ENCODE results near the gene NRDE2. TPM values are rescaled to one million over a fixed set of nuclear protein-coding genes. Genes with fewer than 3 reads are reported as not detected.
"Not testable (repeated sequence)": the region's sequence is repeated elsewhere in the genome, so short reads cannot be mapped to it uniquely, and the experiment has no call there.

The NRDE2 gene
- polyA plus RNA-seq, 4 donors = 11.2 to 20.0 (median 16.3) TPM

DNA sequence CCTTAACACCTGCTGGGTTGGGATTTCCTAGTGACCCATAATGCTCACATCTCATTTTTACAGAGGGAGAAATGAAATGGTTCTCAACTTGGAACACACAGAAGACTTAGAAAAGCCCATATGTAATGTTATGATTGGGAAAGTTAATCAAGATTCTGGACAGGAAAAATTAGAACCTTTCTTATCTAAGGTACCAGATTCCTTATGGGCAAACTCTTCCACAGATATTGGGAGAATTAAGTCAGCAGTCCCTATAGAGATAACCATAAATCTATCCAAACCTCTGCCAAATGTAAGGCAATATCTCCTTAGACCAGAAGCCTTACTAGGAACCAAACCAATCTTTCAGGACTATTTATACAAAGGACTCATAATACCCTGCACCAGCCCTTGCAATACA, 89.3 kb downstream of the NRDE2 start:
- Histone ChIP-seq H3K4me1 (ENCODE audit: control insufficient read depth in 3 of 3, insufficient read depth in 2 of 3, low read depth in 1 of 3, low read length in 2 of 3) (no peaks in the 10 kb centered on the region), H3K9me3 (ENCODE audit: control insufficient read depth in 2 of 2, insufficient read depth in 1 of 2, low read depth in 1 of 2, low read length in 1 of 2) (peaks cover 0 to 35% of the 10 kb centered on the region in 2 donors), H3K27me3 (ENCODE audit: control insufficient read depth in 3 of 3, insufficient read depth in 3 of 3, low read length in 3 of 3) (peaks cover 0 to 2% (median 0%) of the 10 kb centered on the region in 3 donors), H3K36me3 (ENCODE audit: control insufficient read depth in 3 of 3, insufficient read depth in 2 of 3, low read depth in 1 of 3, low read length in 3 of 3) (no peaks in the 10 kb centered on the region), H3K4me3 (ENCODE audit: low read depth in 1 of 3, low read length in 3 of 3) (no peak overlapping the region), H3K27ac (ENCODE audit: low read depth in 1 of 3, low read length in 2 of 3) (no peak overlapping the region)
- DNase-seq = no peak
- no peak for FAIRE-seq

DNA sequence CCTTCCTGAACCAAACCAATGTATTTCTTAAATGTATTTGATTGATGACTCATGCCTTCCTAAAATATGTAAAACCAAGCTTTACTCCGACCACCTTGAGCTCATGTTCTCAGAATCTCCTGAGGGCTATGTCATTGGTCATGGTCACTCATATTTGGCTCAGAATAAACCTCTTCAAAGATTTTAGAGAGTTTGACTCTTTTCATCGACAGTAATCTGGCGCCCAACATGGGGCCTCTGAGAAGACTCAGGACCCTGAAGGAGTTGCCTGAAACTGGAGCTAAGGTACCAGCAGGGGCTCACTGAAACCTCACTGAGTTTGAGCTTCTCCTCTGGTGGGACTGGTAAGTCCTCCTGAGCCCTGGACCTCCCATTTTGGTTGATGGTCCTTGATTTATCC, 92.6 kb downstream of the NRDE2 start:
- 74 to 79% (median 75%) methylated on average over 3 of the region's 3 CpGs for WGBS, 3 donors
- peaks cover 0 to 3% (median 3%) of the 10 kb centered on the region in 3 donors for H3K27me3 ChIP-seq (ENCODE audit: control insufficient read depth in 3 of 3, insufficient read depth in 3 of 3, low read length in 3 of 3)
- no peak overlapping the region for H3K4me3 ChIP-seq (ENCODE audit: low read depth in 1 of 3, low read length in 3 of 3)
- no peaks in the 10 kb centered on the region for H3K36me3 ChIP-seq (ENCODE audit: control insufficient read depth in 3 of 3, insufficient read depth in 2 of 3, low read depth in 1 of 3, low read length in 3 of 3)
- no peak overlapping the region for H3K27ac ChIP-seq (ENCODE audit: low read depth in 1 of 3, low read length in 2 of 3)
- peaks cover 0 to 44% of the 10 kb centered on the region in 2 donors for H3K9me3 ChIP-seq (ENCODE audit: control insufficient read depth in 2 of 2, insufficient read depth in 1 of 2, low read depth in 1 of 2, low read length in 1 of 2)
- DNase-seq (peak in 1 of 2 donors; percentile 5), FAIRE-seq (no peak)
- no peaks in the 10 kb centered on the region for H3K4me1 ChIP-seq (ENCODE audit: control insufficient read depth in 3 of 3, insufficient read depth in 2 of 3, low read depth in 1 of 3, low read length in 2 of 3)

GRCh38 chr14:90235179-90235976, 96.4 kb downstream of the NRDE2 start:
- Histone ChIP-seq H3K36me3 (ENCODE audit: control insufficient read depth in 3 of 3, insufficient read depth in 2 of 3, low read depth in 1 of 3, low read length in 3 of 3) (no peaks in the 10 kb centered on the region), H3K4me1 (ENCODE audit: control insufficient read depth in 3 of 3, insufficient read depth in 2 of 3, low read depth in 1 of 3, low read length in 2 of 3) (no peaks in the 10 kb centered on the region), H3K27me3 (ENCODE audit: control insufficient read depth in 3 of 3, insufficient read depth in 3 of 3, low read length in 3 of 3) (peaks cover 0 to 3% (median 3%) of the 10 kb centered on the region in 3 donors), H3K4me3 (ENCODE audit: low read depth in 1 of 3, low read length in 3 of 3) (no peak overlapping the region), H3K9me3 (ENCODE audit: control insufficient read depth in 2 of 2, insufficient read depth in 1 of 2, low read depth in 1 of 2, low read length in 1 of 2) (peaks cover 0 to 34% of the 10 kb centered on the region in 2 donors), H3K27ac (ENCODE audit: low read depth in 1 of 3, low read length in 2 of 3) (no peak overlapping the region)
- FAIRE-seq (no peak), DNase-seq (peak; percentile 47 to 73)
- WGBS, 3 donors = 13 to 17% (median 15%) methylated on average over 25 of the region's 25 CpGs

DNA sequence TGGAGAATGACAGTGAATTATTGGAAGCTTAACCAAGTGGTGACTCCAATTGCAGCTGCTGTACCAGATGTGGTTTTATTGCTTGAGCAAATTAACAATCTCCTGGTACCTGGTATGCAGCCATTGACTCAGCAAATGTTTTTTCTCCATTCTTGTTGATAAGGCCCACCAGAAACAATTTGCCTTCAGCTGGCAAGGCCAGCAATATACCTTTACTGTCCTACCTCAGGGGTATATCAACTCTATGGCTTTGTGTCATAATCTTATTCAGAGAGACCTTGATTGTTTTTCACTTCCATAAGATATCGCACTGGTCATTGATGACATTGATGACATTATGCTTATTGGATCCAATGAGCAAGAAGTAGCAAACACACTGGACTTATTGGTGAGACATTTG, 101.8 kb downstream of the NRDE2 start:
- 93 to 100% (median 100%) methylated on average over 1 of the region's 1 CpG for WGBS, 3 donors
- not testable (repeated sequence) for H3K4me3 ChIP-seq (ENCODE audit: low read depth in 1 of 3, low read length in 3 of 3); H3K27me3 ChIP-seq (ENCODE audit: control insufficient read depth in 3 of 3, insufficient read depth in 3 of 3, low read length in 3 of 3); H3K9me3 ChIP-seq (ENCODE audit: control insufficient read depth in 2 of 2, insufficient read depth in 1 of 2, low read depth in 1 of 2, low read length in 1 of 2); DNase-seq; H3K36me3 ChIP-seq (ENCODE audit: control insufficient read depth in 3 of 3, insufficient read depth in 2 of 3, low read depth in 1 of 3, low read length in 3 of 3); H3K27ac ChIP-seq (ENCODE audit: low read depth in 1 of 3, low read length in 2 of 3); H3K4me1 ChIP-seq (ENCODE audit: control insufficient read depth in 3 of 3, insufficient read depth in 2 of 3, low read depth in 1 of 3, low read length in 2 of 3); FAIRE-seq

DNA sequence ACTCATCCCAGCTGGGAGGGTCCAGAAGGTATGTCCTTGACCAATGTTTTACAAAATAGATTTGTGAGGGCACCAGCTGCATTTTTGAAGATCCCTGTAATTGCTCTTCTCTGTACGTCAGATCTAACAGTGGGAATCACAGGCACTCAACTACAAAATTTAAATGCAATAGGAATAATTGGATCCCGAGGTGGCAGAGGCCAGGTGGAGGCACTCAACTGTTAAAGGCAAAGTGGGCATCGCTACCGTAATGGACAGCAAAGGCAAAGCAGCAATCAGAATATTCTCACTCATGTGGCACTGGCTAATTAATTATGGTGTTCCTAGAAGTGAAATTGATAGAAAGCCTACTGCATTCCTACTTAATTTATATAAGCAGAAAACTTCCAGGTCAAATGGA, 103.3 kb downstream of the NRDE2 start:
- WGBS, 3 donors = 79 to 85% (median 84%) methylated on average over 4 of the region's 4 CpGs
- H3K9me3 ChIP-seq (ENCODE audit: control insufficient read depth in 2 of 2, insufficient read depth in 1 of 2, low read depth in 1 of 2, low read length in 1 of 2) = no peaks in the 10 kb centered on the region
- H3K27me3 ChIP-seq (ENCODE audit: control insufficient read depth in 3 of 3, insufficient read depth in 3 of 3, low read length in 3 of 3) = no peaks in the 10 kb centered on the region
- H3K36me3 ChIP-seq (ENCODE audit: control insufficient read depth in 3 of 3, insufficient read depth in 2 of 3, low read depth in 1 of 3, low read length in 3 of 3) = no peaks in the 10 kb centered on the region
- H3K27ac ChIP-seq (ENCODE audit: low read depth in 1 of 3, low read length in 2 of 3) = no peak overlapping the region
- DNase-seq (no peak), FAIRE-seq (no peak)
- no peaks in the 10 kb centered on the region for H3K4me1 ChIP-seq (ENCODE audit: control insufficient read depth in 3 of 3, insufficient read depth in 2 of 3, low read depth in 1 of 3, low read length in 2 of 3)
- no peak overlapping the region for H3K4me3 ChIP-seq (ENCODE audit: low read depth in 1 of 3, low read length in 3 of 3)

Other genes with a start within 250 kb of the NRDE2 start
- gene PSMC1, start 75.4 kb downstream of the NRDE2 start, polyA plus RNA-seq = 100 to 1,000 TPM in 3 of 4 donors, 10 to 100 TPM in 1; 85.0 to 172 (median 127) TPM
- 1,000 to 10,000 TPM in 2 of 4 donors, 100 to 1,000 TPM in 2; 596 to 1,791 (median 921) TPM for gene CALM1, start 65.1 kb upstream of the NRDE2 start, polyA plus RNA-seq